Nephron (organoid): ENCODE results near the gene PGAP6.

ENCODE experiments used
- H3K27ac Mint-ChIP-seq, 3 experiments: 2 replicates each; pipeline ENCODE4 v1.8.0; 2020; ENCODE audit warnings: mixed read lengths in 3 of 3, mild to moderate bottlenecking in 2 of 3, moderate library complexity in 1 of 3
- H3K27me3 Mint-ChIP-seq: 2 replicates; pipeline ENCODE4 v1.8.0; 2021; ENCODE audit warnings: low read depth, mild to moderate bottlenecking, moderate library complexity, mixed read lengths
- H3K36me3 Mint-ChIP-seq: 2 replicates; pipeline ENCODE4 v1.8.0; 2020; ENCODE audit warnings: low read depth, mixed read lengths
- H3K4me1 Mint-ChIP-seq: 2 replicates; pipeline ENCODE4 v1.8.0; 2020; ENCODE audit warnings: mixed read lengths
- H3K4me3 Mint-ChIP-seq, 3 experiments: 2 replicates each; pipeline ENCODE4 v1.8.0; 2020; ENCODE audit warnings: mild to moderate bottlenecking in 3 of 3, mixed read lengths in 3 of 3, moderate library complexity in 2 of 3
- H3K9me3 Mint-ChIP-seq: 2 replicates; pipeline ENCODE4 v1.8.0; 2020; ENCODE audit warnings: mixed read lengths
- TF ChIP-seq, protein P1 (sequence below), 3 experiments: fragments of 200-600 bp; sonication (generic); IDR thresholded peaks; one replicate each; pipeline ENCODE4 v1.5.0; 2021; ENCODE audit warnings: antibody characterized with exemption in 3 of 3; ENCODE audit not compliant: unreplicated experiment in 3 of 3

Gene PGAP6

DNA sequence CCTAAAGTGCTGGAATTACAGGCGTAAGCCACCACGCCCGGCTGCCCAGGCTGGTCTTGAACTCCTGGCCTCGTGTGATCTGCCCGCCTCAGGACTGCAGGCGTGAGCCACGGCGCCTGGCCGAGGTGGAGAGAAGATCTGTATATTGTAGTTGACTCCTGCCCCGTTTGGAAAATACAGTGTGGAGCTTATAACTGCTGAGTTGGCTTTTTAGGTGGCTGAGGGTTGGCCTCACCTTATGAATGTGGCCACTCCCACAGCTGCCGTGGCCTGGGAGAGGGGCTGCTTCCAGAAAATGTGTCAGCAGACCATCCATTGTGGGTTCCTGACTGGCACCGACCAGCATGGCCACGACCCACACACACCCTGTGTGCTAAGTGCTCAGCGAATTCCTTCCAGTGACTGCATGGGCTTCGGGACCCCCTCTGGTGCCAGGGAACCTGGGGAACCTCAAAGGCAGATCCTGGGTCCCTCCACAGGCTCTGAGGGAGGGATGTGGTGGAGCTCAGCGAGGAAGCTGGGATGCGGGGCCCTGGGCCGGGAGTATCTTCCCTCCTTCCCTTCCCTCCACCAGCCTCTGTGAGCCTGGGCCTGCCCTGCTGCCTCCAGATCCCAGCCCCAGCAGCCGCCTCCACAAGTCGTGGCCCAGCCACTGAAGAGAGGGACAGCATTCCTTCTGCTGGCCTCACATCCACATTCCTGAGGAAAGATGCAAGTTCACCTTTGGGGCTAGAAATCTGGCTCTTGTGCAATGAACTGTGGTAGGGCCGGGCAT is 32.8 kb upstream of the PGAP6 start:
- H3K9me3 Mint-ChIP-seq: no peaks in the 10 kb centered on the region
- H3K27ac Mint-ChIP-seq: peak overlapping the region in 2 of 3 experiments; percentile 39 to 94
- H3K4me3 Mint-ChIP-seq: no peak overlapping the region
- TF ChIP-seq, protein P1, sequence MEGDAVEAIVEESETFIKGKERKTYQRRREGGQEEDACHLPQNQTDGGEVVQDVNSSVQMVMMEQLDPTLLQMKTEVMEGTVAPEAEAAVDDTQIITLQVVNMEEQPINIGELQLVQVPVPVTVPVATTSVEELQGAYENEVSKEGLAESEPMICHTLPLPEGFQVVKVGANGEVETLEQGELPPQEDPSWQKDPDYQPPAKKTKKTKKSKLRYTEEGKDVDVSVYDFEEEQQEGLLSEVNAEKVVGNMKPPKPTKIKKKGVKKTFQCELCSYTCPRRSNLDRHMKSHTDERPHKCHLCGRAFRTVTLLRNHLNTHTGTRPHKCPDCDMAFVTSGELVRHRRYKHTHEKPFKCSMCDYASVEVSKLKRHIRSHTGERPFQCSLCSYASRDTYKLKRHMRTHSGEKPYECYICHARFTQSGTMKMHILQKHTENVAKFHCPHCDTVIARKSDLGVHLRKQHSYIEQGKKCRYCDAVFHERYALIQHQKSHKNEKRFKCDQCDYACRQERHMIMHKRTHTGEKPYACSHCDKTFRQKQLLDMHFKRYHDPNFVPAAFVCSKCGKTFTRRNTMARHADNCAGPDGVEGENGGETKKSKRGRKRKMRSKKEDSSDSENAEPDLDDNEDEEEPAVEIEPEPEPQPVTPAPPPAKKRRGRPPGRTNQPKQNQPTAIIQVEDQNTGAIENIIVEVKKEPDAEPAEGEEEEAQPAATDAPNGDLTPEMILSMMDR (IDR thresholded peaks at IDR 0.05; ENCODE audit: unreplicated experiment in 3 of 3): no peak
- no peaks in the 10 kb centered on the region for H3K4me1 Mint-ChIP-seq
- peaks cover 4% of the 10 kb centered on the region for H3K27me3 Mint-ChIP-seq
- H3K36me3 Mint-ChIP-seq: peaks cover 2% of the 10 kb centered on the region

DNA sequence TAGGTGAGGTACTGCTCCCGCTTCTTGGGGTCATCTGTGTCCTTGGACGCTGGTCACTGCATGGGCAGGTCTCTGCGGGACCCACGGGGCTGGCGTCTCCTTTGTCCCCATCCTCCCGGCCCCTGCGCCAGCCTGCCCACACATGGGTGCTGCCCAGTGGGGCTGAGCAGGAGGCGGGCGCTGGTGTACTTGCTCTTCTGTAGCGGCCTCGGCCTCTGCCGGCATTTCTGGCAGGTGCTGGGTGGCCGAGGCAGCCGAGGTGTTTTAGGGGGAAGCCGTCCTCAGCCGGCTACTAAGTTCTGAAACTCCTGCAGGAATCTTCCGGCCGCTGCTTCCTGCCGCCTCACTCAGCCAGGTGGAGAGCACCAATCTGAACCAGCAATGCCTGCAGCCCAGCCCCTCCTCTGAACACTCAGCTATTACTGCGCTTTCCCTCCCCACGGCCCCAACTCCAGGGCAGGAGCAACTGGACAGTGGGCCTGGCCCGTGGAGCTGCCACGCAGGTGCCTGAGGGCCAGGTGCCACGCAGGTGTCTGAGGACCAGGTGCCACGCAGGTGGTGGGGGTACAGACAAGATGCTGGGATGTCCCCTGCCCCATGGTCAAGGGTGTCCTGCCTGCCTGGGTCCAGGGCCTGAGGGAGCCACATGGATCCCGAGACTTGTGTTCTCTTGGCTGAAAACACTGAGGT is 29.9 kb upstream of the PGAP6 start:
- H3K4me1 Mint-ChIP-seq: no peaks in the 10 kb centered on the region
- TF ChIP-seq, protein P1 (IDR thresholded peaks at IDR 0.05; ENCODE audit: unreplicated experiment in 3 of 3): no peak
- no peak overlapping the region for H3K27ac Mint-ChIP-seq
- no peaks in the 10 kb centered on the region for H3K27me3 Mint-ChIP-seq
- H3K4me3 Mint-ChIP-seq: no peak overlapping the region
- H3K36me3 Mint-ChIP-seq: peaks cover 7% of the 10 kb centered on the region
- H3K9me3 Mint-ChIP-seq: no peaks in the 10 kb centered on the region

DNA sequence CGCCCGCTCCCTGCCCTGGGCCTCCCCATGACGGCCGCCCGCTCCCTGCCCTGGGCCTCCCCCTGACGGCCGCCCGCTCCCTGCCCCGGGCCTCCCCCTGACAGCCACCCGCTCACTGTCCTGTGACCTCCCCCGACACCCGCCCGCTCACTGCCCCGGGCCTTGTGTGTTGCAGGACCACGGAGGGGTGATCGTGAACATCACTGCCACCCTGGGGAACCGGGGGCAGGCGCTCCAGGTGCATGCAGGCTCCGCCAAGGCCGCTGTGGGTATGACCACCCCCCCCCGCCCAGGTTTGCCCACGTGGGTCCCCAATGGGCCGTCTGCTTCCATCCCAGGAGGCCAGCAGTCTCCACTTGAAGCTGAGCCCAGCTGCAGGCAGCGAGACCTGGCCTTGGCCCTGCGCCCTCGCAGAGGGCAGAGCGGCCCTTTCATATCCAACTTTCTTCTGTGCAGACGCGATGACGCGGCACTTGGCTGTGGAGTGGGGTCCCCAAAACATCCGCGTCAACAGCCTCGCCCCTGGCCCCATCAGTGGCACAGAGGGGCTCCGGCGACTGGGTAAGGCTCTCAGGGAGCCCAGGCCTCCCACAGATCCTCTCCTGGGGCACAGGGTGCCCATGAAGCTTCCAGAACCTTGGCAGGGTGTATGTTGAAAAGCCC is 28.9 kb upstream of the PGAP6 start:
- Mint-ChIP-seq H3K9me3 (no peaks in the 10 kb centered on the region), H3K4me1 (no peaks in the 10 kb centered on the region), H3K36me3 (peaks cover 7% of the 10 kb centered on the region), H3K27me3 (no peaks in the 10 kb centered on the region), H3K4me3 (no peak overlapping the region), H3K27ac (no peak overlapping the region)
- TF ChIP-seq, protein P1 (IDR thresholded peaks at IDR 0.05; ENCODE audit: unreplicated experiment in 3 of 3): no peak

DNA sequence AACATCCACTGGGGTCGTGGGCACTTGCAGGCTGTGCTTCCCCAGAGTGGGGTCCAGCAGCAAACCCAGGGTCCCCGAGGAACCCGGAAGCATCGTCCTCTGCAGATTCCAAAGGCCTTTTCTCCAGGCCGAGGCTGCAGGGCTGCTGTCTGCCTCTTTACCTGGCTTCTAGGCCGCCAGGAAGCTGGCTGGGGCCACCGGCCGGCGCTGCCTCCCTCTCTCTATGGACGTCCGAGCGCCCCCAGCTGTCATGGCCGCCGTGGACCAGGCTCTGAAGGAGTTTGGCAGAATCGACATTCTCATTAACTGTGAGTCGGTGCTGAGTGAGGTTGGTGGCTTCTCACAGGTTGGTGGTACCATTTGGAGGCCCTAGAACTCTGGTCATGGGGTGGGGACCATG is 25.5 kb upstream of the PGAP6 start:
- Mint-ChIP-seq H3K36me3 (peaks cover 7% of the 10 kb centered on the region), H3K4me3 (no peak overlapping the region), H3K4me1 (no peaks in the 10 kb centered on the region), H3K9me3 (no peaks in the 10 kb centered on the region), H3K27me3 (no peaks in the 10 kb centered on the region), H3K27ac (no peak overlapping the region)
- TF ChIP-seq, protein P1 (IDR thresholded peaks at IDR 0.05; ENCODE audit: unreplicated experiment in 3 of 3): no peak

DNA sequence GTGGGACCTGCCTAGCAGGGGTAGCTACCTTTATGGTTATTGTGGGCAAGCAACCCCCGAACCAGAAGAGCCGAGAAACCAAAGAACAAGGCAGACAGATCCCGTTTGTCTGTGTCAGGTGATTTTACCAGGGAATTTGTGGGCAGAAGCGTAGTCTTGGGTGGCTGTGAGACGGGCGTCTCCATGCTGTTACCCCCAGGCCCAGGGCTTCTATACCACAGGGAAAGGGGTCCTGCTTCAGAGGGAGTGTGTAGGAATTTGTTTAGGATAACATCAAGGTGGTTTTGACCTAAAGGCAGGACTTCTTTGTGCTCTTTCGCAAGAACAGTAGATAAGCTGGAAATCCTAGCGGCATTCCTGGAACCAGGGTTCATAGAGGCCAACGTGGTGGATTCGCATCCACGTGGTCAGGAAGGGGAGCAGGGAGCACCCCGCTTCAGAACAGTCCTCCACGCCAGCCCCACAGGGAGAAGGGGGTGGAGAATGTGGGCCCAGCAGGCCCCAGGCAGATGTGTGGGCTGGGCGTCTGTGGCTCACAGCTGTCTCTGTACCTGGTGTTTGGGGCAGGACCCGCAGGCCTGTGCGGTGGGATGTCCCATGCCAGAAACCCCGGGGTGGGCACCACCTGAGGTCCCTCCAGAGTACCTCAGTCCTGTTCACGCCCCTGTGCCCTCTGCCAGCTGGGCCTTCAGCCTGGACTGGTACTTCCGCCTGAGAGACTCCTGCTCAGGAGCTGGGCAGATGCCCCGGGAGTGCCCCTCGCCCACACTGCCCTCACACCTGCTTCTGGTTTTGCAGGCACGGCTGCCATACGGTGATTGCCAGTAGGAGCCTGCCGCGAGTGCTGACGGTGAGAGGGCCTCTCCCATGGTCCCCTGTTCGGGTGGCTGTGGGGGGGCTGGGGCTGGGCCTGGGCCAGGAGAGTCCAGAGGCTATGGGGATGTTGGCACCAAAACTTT is 24.0 kb upstream of the PGAP6 start:
- no peak overlapping the region for H3K4me3 Mint-ChIP-seq
- H3K27me3 Mint-ChIP-seq: no peaks in the 10 kb centered on the region
- H3K9me3 Mint-ChIP-seq: no peaks in the 10 kb centered on the region
- no peaks in the 10 kb centered on the region for H3K4me1 Mint-ChIP-seq
- H3K27ac Mint-ChIP-seq: no peak overlapping the region
- TF ChIP-seq, protein P1 (IDR thresholded peaks at IDR 0.05; ENCODE audit: unreplicated experiment in 3 of 3): no peak
- H3K36me3 Mint-ChIP-seq: peaks cover 7% of the 10 kb centered on the region
